ENCODE measurements around the gene TOX2. TPM values are rescaled to one million over a fixed set of nuclear protein-coding genes. Genes with fewer than 3 reads are reported as not detected.

TOX2 gene
- total and polyA plus RNA-seq, 10 donors: 1.1 to 6.4 (median 5.0) TPM

DNA sequence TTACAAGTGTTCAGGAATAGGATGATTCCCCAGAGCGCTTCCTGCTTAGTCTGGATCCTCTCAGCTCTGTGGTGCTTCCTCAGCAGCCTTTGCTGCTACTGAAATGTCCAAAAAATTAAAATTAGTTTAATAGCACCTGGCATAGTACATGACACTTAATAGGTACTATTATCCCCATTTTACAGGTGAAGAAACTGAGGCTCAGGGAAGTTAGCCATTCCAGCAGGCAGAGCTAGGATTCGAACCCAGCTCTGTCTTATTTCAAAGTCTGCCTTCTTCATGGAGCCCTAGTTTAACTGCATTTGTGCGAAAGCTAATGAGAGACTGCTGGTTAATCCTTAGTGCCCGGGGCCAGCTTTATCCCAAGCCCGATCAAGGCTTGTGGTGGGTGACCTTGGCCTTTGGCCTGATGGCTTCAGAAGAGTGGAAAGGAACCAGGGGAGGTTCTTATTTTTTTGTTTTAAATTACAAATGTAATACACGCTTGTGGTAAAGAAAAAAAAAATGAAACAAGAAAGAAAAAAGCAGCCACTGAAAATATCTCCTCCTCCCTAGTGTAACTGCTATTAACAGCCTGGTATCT, 30.1 kb downstream of the TOX2 start:
- Histone ChIP-seq H3K9me3 (no peaks in the 10 kb centered on the region), H3K4me1 (peaks cover 17 to 100% (median 55%) of the 10 kb centered on the region in 6 donors), H3K27ac (no peak overlapping the region), H3K4me3 (no peak overlapping the region), H3K36me3 (no peaks in the 10 kb centered on the region), H3K27me3 (replicated peaks in 1 of 7) (peaks cover 0 to 8% (median 0%) of the 10 kb centered on the region in 7 donors)
- no peak for DNase-seq
- intact Hi-C loops (cut with DNase I; ENCODE audit: low total_unique reads): no loop called here
- TF ChIP-seq, protein P1, sequence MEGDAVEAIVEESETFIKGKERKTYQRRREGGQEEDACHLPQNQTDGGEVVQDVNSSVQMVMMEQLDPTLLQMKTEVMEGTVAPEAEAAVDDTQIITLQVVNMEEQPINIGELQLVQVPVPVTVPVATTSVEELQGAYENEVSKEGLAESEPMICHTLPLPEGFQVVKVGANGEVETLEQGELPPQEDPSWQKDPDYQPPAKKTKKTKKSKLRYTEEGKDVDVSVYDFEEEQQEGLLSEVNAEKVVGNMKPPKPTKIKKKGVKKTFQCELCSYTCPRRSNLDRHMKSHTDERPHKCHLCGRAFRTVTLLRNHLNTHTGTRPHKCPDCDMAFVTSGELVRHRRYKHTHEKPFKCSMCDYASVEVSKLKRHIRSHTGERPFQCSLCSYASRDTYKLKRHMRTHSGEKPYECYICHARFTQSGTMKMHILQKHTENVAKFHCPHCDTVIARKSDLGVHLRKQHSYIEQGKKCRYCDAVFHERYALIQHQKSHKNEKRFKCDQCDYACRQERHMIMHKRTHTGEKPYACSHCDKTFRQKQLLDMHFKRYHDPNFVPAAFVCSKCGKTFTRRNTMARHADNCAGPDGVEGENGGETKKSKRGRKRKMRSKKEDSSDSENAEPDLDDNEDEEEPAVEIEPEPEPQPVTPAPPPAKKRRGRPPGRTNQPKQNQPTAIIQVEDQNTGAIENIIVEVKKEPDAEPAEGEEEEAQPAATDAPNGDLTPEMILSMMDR (IDR thresholded peaks at IDR 0.05 in 8 of 11, conservative IDR thresholded peaks at IDR 0.05 in 3 of 11): no peak
- TF ChIP-seq POLR2AphosphoS5 (IDR thresholded peaks at IDR 0.05) (no peak), POLR2A (IDR thresholded peaks at IDR 0.05) (no peak)
- 82 to 88% (median 83%) methylated on average over 6 of the region's 6 CpGs for WGBS, 5 donors

DNA sequence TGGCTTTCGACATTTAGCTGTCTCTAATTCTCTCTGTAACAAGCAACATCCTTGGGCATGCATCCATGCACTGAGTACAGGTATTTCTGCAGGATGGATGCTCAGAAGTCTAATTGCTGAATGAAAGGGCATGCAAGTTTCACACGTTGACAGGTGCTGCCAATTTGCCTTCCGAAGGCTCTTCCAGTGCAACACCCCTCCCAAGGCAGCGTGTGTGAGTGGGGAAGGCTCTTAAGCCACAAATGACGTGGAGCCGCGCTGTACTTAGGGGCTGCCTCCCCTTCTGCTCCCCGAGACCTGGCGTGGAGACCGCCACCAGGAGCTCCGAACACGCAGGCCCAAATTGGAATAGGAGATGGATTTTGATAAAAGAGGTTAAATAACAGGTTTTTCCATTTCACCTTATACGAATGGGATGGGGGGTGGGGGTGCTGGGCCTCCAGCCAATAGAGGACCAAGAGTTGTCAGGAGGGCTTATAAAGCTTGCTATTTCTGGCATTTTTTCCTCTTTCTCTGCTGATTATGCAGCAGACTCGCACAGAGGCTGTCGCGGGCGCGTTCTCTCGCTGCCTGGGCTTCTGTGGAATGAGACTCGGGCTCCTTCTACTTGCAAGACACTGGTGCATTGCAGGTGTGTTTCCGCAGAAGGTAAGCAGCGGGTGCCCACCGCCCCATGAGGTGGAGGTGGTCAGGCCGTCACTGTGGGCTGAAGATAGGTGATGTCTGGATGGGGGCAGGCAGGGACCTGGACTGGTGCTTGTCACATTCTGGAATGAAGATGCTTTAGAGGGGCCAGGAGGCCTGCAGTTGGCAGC, 30.9 kb downstream of the TOX2 start:
- intact Hi-C loops (cut with DNase I; ENCODE audit: low total_unique reads): no loop called here
- peaks cover 24 to 100% (median 57%) of the 10 kb centered on the region in 6 donors for H3K4me1 ChIP-seq
- no peak for DNase-seq
- TF ChIP-seq, protein P1 (IDR thresholded peaks at IDR 0.05 in 8 of 11, conservative IDR thresholded peaks at IDR 0.05 in 3 of 11): no peak
- TF ChIP-seq POLR2AphosphoS5 (IDR thresholded peaks at IDR 0.05) (no peak), POLR2A (IDR thresholded peaks at IDR 0.05) (no peak)
- no peaks in the 10 kb centered on the region for H3K9me3 ChIP-seq
- H3K4me3 ChIP-seq: no peak overlapping the region
- H3K27me3 ChIP-seq (replicated peaks in 1 of 7): peaks cover 0 to 8% (median 0%) of the 10 kb centered on the region in 7 donors
- no peak overlapping the region for H3K27ac ChIP-seq
- 87 to 90% (median 88%) methylated on average over 23 to 24 of the region's 24 CpGs for WGBS, 5 donors
- no peaks in the 10 kb centered on the region for H3K36me3 ChIP-seq

DNA sequence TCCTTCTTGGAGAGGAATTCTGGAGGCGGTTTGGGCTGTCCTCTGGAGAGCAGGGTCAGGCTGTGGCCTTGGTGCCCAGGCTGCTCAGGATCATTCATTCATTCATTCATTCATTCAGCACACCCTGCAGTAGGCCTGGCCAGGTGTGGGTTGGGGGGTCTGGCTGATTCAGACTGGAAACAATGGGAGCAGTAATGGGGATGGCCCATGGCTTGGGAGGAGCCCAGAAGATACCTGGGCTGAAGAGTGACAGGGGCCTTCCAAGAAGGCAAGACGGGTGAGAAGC, 31.5 kb downstream of the TOX2 start:
- WGBS, 5 donors: 89 to 98% (median 95%) methylated on average over 2 of the region's 2 CpGs
- Histone ChIP-seq H3K4me3 (no peak overlapping the region), H3K9me3 (no peaks in the 10 kb centered on the region), H3K27ac (no peak overlapping the region), H3K36me3 (no peaks in the 10 kb centered on the region), H3K4me1 (peaks cover 26 to 100% (median 58%) of the 10 kb centered on the region in 6 donors), H3K27me3 (replicated peaks in 1 of 7) (peaks cover 0 to 8% (median 0%) of the 10 kb centered on the region in 7 donors)
- no peak for DNase-seq
- TF ChIP-seq, protein P1 (IDR thresholded peaks at IDR 0.05 in 8 of 11, conservative IDR thresholded peaks at IDR 0.05 in 3 of 11): no peak
- TF ChIP-seq POLR2A (IDR thresholded peaks at IDR 0.05) (no peak), POLR2AphosphoS5 (IDR thresholded peaks at IDR 0.05) (no peak)
- intact Hi-C loops (cut with DNase I; ENCODE audit: low total_unique reads): no loop called here

DNA sequence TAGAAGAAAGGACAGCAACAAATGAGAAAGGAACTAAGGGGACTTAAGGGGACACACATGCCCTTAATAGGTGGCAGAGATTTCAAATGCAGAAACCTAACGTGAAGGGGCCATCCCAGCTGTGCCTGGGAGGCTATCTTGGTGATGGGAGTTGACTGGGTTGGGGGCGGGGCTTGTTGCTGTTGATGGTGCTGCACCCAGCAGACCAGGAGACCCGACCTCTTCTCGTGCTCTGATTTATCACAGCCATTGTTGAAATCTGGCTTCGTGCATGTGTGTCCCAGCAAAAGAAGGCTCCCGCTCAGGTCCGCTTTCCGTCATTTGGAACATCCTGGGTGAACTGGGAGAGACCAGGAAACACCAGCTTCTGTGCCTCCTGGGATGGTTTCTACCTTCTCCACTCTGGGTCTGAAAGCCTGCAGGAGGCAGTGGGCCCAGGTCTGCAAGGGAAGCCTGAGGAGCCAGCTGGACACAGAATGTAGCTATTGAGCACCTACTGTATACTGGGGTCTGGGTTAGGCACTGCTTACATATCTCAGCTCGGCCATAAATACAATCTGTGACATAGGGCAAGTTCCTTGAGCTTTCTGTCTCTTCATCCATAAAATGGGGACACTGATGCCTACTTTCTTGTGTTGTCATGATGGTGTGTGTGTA, 32.1 kb downstream of the TOX2 start:
- WGBS, 5 donors: 76 to 91% (median 81%) methylated on average over 9 of the region's 9 CpGs
- Histone ChIP-seq H3K9me3 (no peaks in the 10 kb centered on the region), H3K36me3 (no peaks in the 10 kb centered on the region), H3K4me1 (peaks cover 25 to 100% (median 52%) of the 10 kb centered on the region in 6 donors), H3K4me3 (no peak overlapping the region), H3K27ac (no peak overlapping the region), H3K27me3 (replicated peaks in 1 of 7) (peaks cover 0 to 8% (median 0%) of the 10 kb centered on the region in 7 donors)
- DNase-seq: no peak
- no peak for TF ChIP-seq POLR2A (IDR thresholded peaks at IDR 0.05)
- TF ChIP-seq, protein P1 (IDR thresholded peaks at IDR 0.05 in 8 of 11, conservative IDR thresholded peaks at IDR 0.05 in 3 of 11): no peak
- TF ChIP-seq POLR2AphosphoS5 (IDR thresholded peaks at IDR 0.05): no peak
- intact Hi-C loops (cut with DNase I; ENCODE audit: low total_unique reads): no loop called here
